AG04450 (cell line): Measurements from ENCODE around the gene MTR. TPM values are rescaled to one million over a fixed set of nuclear protein-coding genes. Genes with fewer than 3 reads are reported as not detected.

Source experiments
- CTCF ChIA-PET: fragments of 300-600, 350-600 bp; formaldehyde crosslinking; extraction: SDS; loops from one replicate; lab custom pipeline; 2022; ENCODE audit warnings: antibody characterized with exemption, inconsistent platforms; lab: Charles Lee
- POLR2A ChIA-PET: fragments of 350-600 bp; formaldehyde crosslinking; extraction: SDS; loops from one replicate; lab custom pipeline; 2021; ENCODE audit warnings: antibody characterized with exemption, inconsistent platforms; lab: Yijun Ruan, JAX
- DNase-seq: peaks from one replicate; pipeline ENCODE4 v3.0.0-alpha.2; 2011; ENCODE audit warnings: low read depth, low spot score
- H3K27ac ChIP-seq: one replicate; pipeline ENCODE4 v1.5.1; 2012; ENCODE audit warnings: low read depth, low read length, control low read depth
- H3K27me3 ChIP-seq: one replicate; pipeline ENCODE4 v1.6.0; 2012; ENCODE audit warnings: low read length; ENCODE audit not compliant: control insufficient read depth, insufficient read depth
- H3K4me3 ChIP-seq: 2 replicates; pipeline ENCODE4 v1.5.1; 2011; ENCODE audit warnings: mild to moderate bottlenecking, low read depth, low read length, control low read depth
- H3K9me3 ChIP-seq: 2 replicates; pipeline ENCODE4 v1.5.1; 2012; ENCODE audit warnings: low read length; ENCODE audit not compliant: control insufficient read depth, insufficient read depth
- polyA plus RNA-seq: library from polyadenylated mRNA; depleted of rRNA; stranded (reverse); fragments of >200 nt; gene quantifications from 2 replicates; pipeline ENCODE4 v1.2.3, GENCODE V29; 2011
- TF ChIP-seq, protein P1 (sequence below): IDR thresholded peaks from 2 replicates; pipeline ENCODE4 v1.5.1; 2011; ENCODE audit warnings: low read depth, low read length, control low read depth, inconsistent platforms

MTR gene
- polyA plus RNA-seq, 1 experiment: 13.0 TPM

DNA sequence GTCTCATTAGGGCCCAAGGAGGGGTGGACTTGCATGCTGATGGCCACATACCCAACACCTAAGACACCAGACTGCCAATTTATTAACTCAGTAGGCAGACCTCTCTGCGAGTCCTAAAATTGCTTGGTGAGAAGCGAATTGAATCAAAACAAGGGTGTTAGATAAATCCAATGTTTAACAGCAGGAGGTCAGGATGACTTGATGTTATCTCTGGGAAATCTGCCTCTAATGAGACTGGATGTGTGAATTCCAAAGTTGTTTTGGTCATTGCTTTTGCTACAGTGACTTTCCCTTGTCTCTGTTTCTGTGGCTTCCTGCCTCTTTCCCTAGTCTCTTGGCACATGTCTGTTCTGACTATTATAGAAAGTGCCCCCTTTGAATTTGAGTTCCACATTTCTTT lies 20.8 kb downstream of the MTR start:
- Histone ChIP-seq H3K27ac (no peak overlapping the region), H3K9me3 (no peaks in the 10 kb centered on the region), H3K4me3 (no peak overlapping the region), H3K27me3 (no peaks in the 10 kb centered on the region)
- ChIA-PET CTCF (no interaction called here), POLR2A (no interaction called here)
- TF ChIP-seq, protein P1, sequence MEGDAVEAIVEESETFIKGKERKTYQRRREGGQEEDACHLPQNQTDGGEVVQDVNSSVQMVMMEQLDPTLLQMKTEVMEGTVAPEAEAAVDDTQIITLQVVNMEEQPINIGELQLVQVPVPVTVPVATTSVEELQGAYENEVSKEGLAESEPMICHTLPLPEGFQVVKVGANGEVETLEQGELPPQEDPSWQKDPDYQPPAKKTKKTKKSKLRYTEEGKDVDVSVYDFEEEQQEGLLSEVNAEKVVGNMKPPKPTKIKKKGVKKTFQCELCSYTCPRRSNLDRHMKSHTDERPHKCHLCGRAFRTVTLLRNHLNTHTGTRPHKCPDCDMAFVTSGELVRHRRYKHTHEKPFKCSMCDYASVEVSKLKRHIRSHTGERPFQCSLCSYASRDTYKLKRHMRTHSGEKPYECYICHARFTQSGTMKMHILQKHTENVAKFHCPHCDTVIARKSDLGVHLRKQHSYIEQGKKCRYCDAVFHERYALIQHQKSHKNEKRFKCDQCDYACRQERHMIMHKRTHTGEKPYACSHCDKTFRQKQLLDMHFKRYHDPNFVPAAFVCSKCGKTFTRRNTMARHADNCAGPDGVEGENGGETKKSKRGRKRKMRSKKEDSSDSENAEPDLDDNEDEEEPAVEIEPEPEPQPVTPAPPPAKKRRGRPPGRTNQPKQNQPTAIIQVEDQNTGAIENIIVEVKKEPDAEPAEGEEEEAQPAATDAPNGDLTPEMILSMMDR: no peak
- no peak for DNase-seq

DNA sequence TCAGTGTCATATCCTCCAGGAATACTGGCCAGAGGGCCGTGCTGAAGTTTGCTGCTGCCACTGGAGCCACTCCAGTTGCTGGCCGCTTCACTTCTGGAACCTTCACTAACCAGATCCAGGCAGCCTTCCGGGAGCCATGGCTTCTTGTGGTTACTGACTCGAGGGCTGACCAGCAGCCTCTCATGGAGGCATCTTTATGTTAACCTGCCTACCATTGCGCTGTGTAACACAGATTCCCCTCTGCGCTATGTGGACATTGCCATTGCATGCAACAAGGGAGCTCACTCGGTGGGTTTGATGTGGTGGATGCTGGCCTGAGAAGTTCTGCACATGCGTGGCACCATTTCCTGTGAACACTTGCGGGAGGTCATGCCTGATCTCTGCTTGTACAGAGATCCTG lies 24.8 kb downstream of the MTR start:
- DNase-seq: no peak
- H3K27ac ChIP-seq: no peak overlapping the region
- H3K27me3 ChIP-seq: no peaks in the 10 kb centered on the region
- H3K4me3 ChIP-seq: no peak overlapping the region
- CTCF ChIA-PET: interaction anchor here (0.7 to 1.4 kb wide), 2 partner anchors 10 to 61 kb away, joined by 3 read pairs; no protein-coding TSS in a partner anchor
- POLR2A ChIA-PET: no interaction called here
- H3K9me3 ChIP-seq: no peaks in the 10 kb centered on the region
- TF ChIP-seq, protein P1: no peak

DNA sequence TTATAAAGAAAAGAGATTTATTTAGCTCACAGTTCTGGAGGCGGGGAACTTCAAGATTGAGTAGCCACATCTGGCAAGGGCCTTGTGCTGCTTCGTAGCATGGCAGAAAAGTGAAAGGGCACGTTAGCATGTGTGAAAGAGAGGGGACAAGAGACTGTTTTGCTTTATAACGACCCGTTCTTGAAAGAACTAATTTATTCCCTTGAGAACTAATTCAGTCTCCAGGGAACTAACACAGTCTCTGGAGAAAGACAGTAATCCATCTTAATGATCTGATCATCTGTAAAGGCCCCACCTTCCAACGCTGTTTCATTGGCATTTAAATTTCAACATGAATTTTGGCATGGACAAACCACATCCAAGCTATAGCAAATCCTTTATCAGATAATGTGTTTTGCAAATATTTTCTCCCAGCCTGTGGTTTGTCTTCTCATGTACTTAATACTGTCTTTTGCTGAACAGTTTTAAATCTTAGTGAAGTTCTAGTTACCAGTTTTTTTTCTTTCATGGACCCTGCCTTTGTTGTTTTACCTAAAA lies 26.1 kb downstream of the MTR start:
- no peak for DNase-seq
- TF ChIP-seq, protein P1: no peak
- Histone ChIP-seq H3K27me3 (no peaks in the 10 kb centered on the region), H3K9me3 (no peaks in the 10 kb centered on the region), H3K4me3 (no peak overlapping the region), H3K27ac (no peak overlapping the region)
- POLR2A ChIA-PET: no interaction called here
- CTCF ChIA-PET: no interaction called here

DNA sequence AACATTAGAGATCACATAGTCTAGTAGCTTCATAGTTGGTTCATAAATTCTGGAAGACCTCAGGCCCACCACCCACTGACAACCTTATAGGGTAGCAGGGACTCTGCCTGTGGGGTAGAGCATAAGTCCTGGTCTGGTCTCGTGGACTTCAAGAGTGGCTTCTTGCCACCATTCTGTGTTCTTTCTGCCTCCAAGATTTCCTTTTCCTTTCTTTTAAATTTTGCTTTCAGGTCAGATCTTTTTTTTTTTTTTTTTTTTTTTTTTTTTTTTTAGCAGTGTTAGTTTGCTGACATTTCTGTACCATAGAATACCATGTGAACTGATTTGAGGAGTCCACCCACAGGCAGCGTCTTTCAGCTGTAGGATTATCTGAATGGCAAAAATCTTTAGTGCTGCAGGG lies 28.5 kb downstream of the MTR start:
- Histone ChIP-seq H3K27ac (no peak overlapping the region), H3K27me3 (no peaks in the 10 kb centered on the region), H3K9me3 (no peaks in the 10 kb centered on the region), H3K4me3 (no peak overlapping the region)
- DNase-seq: no peak
- TF ChIP-seq, protein P1: no peak
- ChIA-PET POLR2A (no interaction called here), CTCF (no interaction called here)

DNA sequence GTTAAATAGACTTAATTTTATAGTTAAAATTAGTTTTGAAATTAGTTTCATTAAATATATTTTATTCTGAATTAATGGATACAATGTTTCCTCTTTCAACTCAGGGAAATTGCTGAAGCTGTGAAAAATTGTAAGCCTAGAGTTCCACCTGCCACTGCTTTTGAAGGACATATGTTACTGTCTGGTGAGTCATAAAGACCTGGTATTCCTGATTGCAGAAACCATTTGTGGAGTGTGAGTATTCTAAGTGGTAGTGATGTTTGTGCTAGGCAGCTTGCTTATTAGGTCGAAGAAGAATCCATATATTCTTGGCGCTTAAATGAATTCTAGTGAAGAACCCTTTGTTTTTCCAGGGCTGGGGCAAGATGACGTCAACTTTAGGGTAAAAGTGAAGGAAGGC lies 34.0 kb downstream of the MTR start:
- ChIA-PET POLR2A (no interaction called here), CTCF (interaction anchor here (0.6 to 0.7 kb wide), 2 partner anchors 9 to 70 kb away, joined by 3 read pairs; no protein-coding TSS in a partner anchor)
- H3K4me3 ChIP-seq: no peak overlapping the region

More for the DNA sequence above, 34.0 kb downstream of the MTR start:
- H3K9me3 ChIP-seq: no peaks in the 10 kb centered on the region
- H3K27me3 ChIP-seq: no peaks in the 10 kb centered on the region
- no peak overlapping the region for H3K27ac ChIP-seq
- DNase-seq: no peak
- TF ChIP-seq, protein P1: no peak
